ENCODE data around the gene SPOP.
"Not testable (repeated sequence)": the region's sequence is repeated elsewhere in the genome, so short reads cannot be mapped to it uniquely, and the experiment has no call there.

Gene SPOP

GRCh38 chr17:49571764-49572163 lies 106.1 kb downstream of the SPOP start:
- Histone ChIP-seq H3F3A (ENCODE audit: insufficient read depth) (no peaks in the 10 kb centered on the region; the same call in 1 of the 2 replicates), H4K20me1 (ENCODE audit: low read depth, low read length) (no peaks in the 10 kb centered on the region), H3K9me3 (ENCODE audit: insufficient read depth, low read length) (no peaks in the 10 kb centered on the region), H3K79me2 (ENCODE audit: insufficient read depth, low read length) (no peaks in the 10 kb centered on the region), H3K9me2 (replicated peaks; ENCODE audit: insufficient read depth, low read length) (no peaks in the 10 kb centered on the region), H2AFZ (ENCODE audit: low read depth, low read length, severe bottlenecking) (no peak overlapping the region), H3K4me3 (ENCODE audit: insufficient read depth, low read length, poor library complexity, severe bottlenecking) (no peak overlapping the region), H3K4me2 (ENCODE audit: low read depth, low read length, poor library complexity, severe bottlenecking) (no peak overlapping the region), H3K27me3 (ENCODE audit: low read length) (no peaks in the 10 kb centered on the region), H3K9ac (ENCODE audit: low read length) (no peak overlapping the region), H3K27ac (ENCODE audit: low read depth, low read length) (no peak overlapping the region), H3K36me3 (ENCODE audit: low read length) (no peaks in the 10 kb centered on the region)
- TF ChIP-seq EZH2phosphoT487 (conservative IDR thresholded peaks at IDR 0.05; ENCODE audit: low read length) (no peak), CTCF (IDR thresholded peaks at IDR 0.05; ENCODE audit: insufficient read depth, low read length, poor library complexity, severe bottlenecking) (no peak)

GRCh38 chr17:49571283-49571682 lies 106.6 kb downstream of the SPOP start:
- no peaks in the 10 kb centered on the region for H3K9me3 ChIP-seq (ENCODE audit: insufficient read depth, low read length)
- H3K27me3 ChIP-seq (ENCODE audit: low read length), result no peaks in the 10 kb centered on the region
- H3K9ac ChIP-seq (ENCODE audit: low read length), result no peak overlapping the region
- no peaks in the 10 kb centered on the region for H3K79me2 ChIP-seq (ENCODE audit: insufficient read depth, low read length)
- no peak overlapping the region for H2AFZ ChIP-seq (ENCODE audit: low read depth, low read length, severe bottlenecking)
- no peak overlapping the region for H3K4me2 ChIP-seq (ENCODE audit: low read depth, low read length, poor library complexity, severe bottlenecking)
- H4K20me1 ChIP-seq (ENCODE audit: low read depth, low read length), result no peaks in the 10 kb centered on the region
- H3K36me3 ChIP-seq (ENCODE audit: low read length), result no peaks in the 10 kb centered on the region
- no peak overlapping the region for H3K4me3 ChIP-seq (ENCODE audit: insufficient read depth, low read length, poor library complexity, severe bottlenecking)
- H3F3A ChIP-seq (ENCODE audit: insufficient read depth), result no peaks in the 10 kb centered on the region; the same call in 1 of the 2 replicates
- H3K27ac ChIP-seq (ENCODE audit: low read depth, low read length), result no peak overlapping the region
- no peak for TF ChIP-seq EZH2phosphoT487 (conservative IDR thresholded peaks at IDR 0.05; ENCODE audit: low read length)
- no peak for TF ChIP-seq CTCF (IDR thresholded peaks at IDR 0.05; ENCODE audit: insufficient read depth, low read length, poor library complexity, severe bottlenecking)
- no peaks in the 10 kb centered on the region for H3K9me2 ChIP-seq (replicated peaks; ENCODE audit: insufficient read depth, low read length)

- TF ChIP-seq EZH2phosphoT487 (conservative IDR thresholded peaks at IDR 0.05; ENCODE audit: low read length) (no peak), CTCF (IDR thresholded peaks at IDR 0.05; ENCODE audit: insufficient read depth, low read length, poor library complexity, severe bottlenecking) (no peak)
- Histone ChIP-seq H3K4me2 (ENCODE audit: low read depth, low read length, poor library complexity, severe bottlenecking) (peak overlapping the region; percentile 66), H3K9ac (ENCODE audit: low read length) (peak overlapping the region; percentile 18; the same call in 1 of the 2 replicates), H3K9me3 (ENCODE audit: insufficient read depth, low read length) (no peaks in the 10 kb centered on the region), H3K36me3 (ENCODE audit: low read length) (no peaks in the 10 kb centered on the region), H3K27me3 (ENCODE audit: low read length) (no peaks in the 10 kb centered on the region), H4K20me1 (ENCODE audit: low read depth, low read length) (no peaks in the 10 kb centered on the region), H2AFZ (ENCODE audit: low read depth, low read length, severe bottlenecking) (peak overlapping the region; percentile 43), H3K9me2 (replicated peaks; ENCODE audit: insufficient read depth, low read length) (no peaks in the 10 kb centered on the region), H3F3A (ENCODE audit: insufficient read depth) (no peaks in the 10 kb centered on the region; the same call in 1 of the 2 replicates), H3K27ac (ENCODE audit: low read depth, low read length) (no peak overlapping the region), H3K79me2 (ENCODE audit: insufficient read depth, low read length) (no peaks in the 10 kb centered on the region), H3K4me3 (ENCODE audit: insufficient read depth, low read length, poor library complexity, severe bottlenecking) (no peak overlapping the region)
Observed at GRCh38 chr17:49570540-49571242, 107.2 kb downstream of the SPOP start.

- H2AFZ ChIP-seq (ENCODE audit: low read depth, low read length, severe bottlenecking); H3K79me2 ChIP-seq (ENCODE audit: insufficient read depth, low read length); H3K9me2 ChIP-seq (replicated peaks; ENCODE audit: insufficient read depth, low read length); H3K4me3 ChIP-seq (ENCODE audit: insufficient read depth, low read length, poor library complexity, severe bottlenecking); H3F3A ChIP-seq (ENCODE audit: insufficient read depth); H3K27me3 ChIP-seq (ENCODE audit: low read length); H3K4me2 ChIP-seq (ENCODE audit: low read depth, low read length, poor library complexity, severe bottlenecking); H3K36me3 ChIP-seq (ENCODE audit: low read length); H4K20me1 ChIP-seq (ENCODE audit: low read depth, low read length); H3K9ac ChIP-seq (ENCODE audit: low read length); H3K27ac ChIP-seq (ENCODE audit: low read depth, low read length); H3K9me3 ChIP-seq (ENCODE audit: insufficient read depth, low read length): not testable (repeated sequence)
Observed at GRCh38 chr17:49568695-49569047, 109.2 kb downstream of the SPOP start.

All from SU-DHL-6 (cell line).